DND-41 (cell line): ENCODE data around the gene DNAJC15.

Source experiments
- ATAC-seq: fragments of 200-7000 bp; cut with Tn5 transposase; 3 replicates; pipeline ENCODE4 v1.9.1; 2021; ENCODE audit warnings: low read depth; ENCODE audit not compliant: insufficient read depth
- DNase-seq: peaks from one replicate; pipeline ENCODE4 v3.0.0-alpha.2; 2020
- H2AFZ ChIP-seq: 2 replicates; pipeline ENCODE4 v1.6.0; 2012; ENCODE audit warnings: low read depth, low read length
- H3K27ac ChIP-seq: 2 replicates; pipeline ENCODE4 v1.5.1; 2012; ENCODE audit warnings: low read length, inconsistent platforms
- H3K27me3 ChIP-seq: fragments of 200-600 bp; sonication (generic); 2 replicates; pipeline ENCODE4 v1.6.0; 2012; ENCODE audit warnings: low read length, mild to moderate bottlenecking, inconsistent platforms; ENCODE audit not compliant: insufficient read depth, poor library complexity
- H3K36me3 ChIP-seq: 2 replicates; pipeline ENCODE4 v1.5.1; 2012; ENCODE audit warnings: low read length, inconsistent platforms; ENCODE audit not compliant: insufficient read depth
- H3K4me1 ChIP-seq: 2 replicates; pipeline ENCODE4 v1.5.1; 2012; ENCODE audit warnings: mild to moderate bottlenecking, low read length; ENCODE audit not compliant: insufficient read depth
- H3K4me2 ChIP-seq: 2 replicates; pipeline ENCODE4 v1.6.0; 2012; ENCODE audit warnings: mild to moderate bottlenecking, moderate library complexity, low read length, inconsistent platforms; ENCODE audit not compliant: insufficient read depth
- H3K4me3 ChIP-seq, 2 experiments: fragments of 200-600 bp in 1 of 2; shearing (Covaris generic) in 1 of 2; 2 replicates each; pipeline ENCODE4 v1.5.1; 2012 to 2016; ENCODE audit warnings: inconsistent platforms in 2 of 2, low read length in 2 of 2, mild to moderate bottlenecking in 2 of 2, low read depth in 1 of 2, moderate library complexity in 1 of 2
- H3K79me2 ChIP-seq: 2 replicates; pipeline ENCODE4 v1.6.0; 2012; ENCODE audit warnings: low read length, inconsistent platforms; ENCODE audit not compliant: insufficient read depth
- H3K9ac ChIP-seq: 2 replicates; pipeline ENCODE4 v1.6.0; 2012; ENCODE audit warnings: low read depth, mild to moderate bottlenecking, inconsistent platforms, low read length, moderate library complexity
- H3K9me3 ChIP-seq: 2 replicates; pipeline ENCODE4 v1.5.1; 2012; ENCODE audit warnings: low read length, moderate library complexity, mild to moderate bottlenecking, inconsistent platforms; ENCODE audit not compliant: insufficient read depth, severe bottlenecking
- H4K20me1 ChIP-seq: 2 replicates; pipeline ENCODE4 v1.6.0; 2012; ENCODE audit warnings: low read length; ENCODE audit not compliant: insufficient read depth
- CTCF ChIP-seq: IDR thresholded peaks from 2 replicates; pipeline ENCODE4 v1.5.1; 2012; ENCODE audit warnings: borderline replicate concordance, low read length, moderate library complexity, mild to moderate bottlenecking; ENCODE audit not compliant: poor library complexity, severe bottlenecking; ENCODE audit errors: extremely low read depth
- EZH2 ChIP-seq: IDR thresholded peaks from 3 replicates; pipeline ENCODE4 v1.6.1; 2012; ENCODE audit warnings: borderline replicate concordance, low read depth, mild to moderate bottlenecking, moderate library complexity, low read length, inconsistent platforms; ENCODE audit not compliant: severe bottlenecking

Gene DNAJC15

GRCh38 chr13:43081866-43082265 is 58.5 kb downstream of the DNAJC15 start:
- no peak for ATAC-seq
- H3K36me3 ChIP-seq, result no peaks in the 10 kb centered on the region
- no peaks in the 10 kb centered on the region for H3K9me3 ChIP-seq
- no peak for DNase-seq
- no peaks in the 10 kb centered on the region for H3K79me2 ChIP-seq
- no peaks in the 10 kb centered on the region for H4K20me1 ChIP-seq
- no peak overlapping the region for H3K4me2 ChIP-seq
- TF ChIP-seq EZH2 (no peak), CTCF (no peak)
- no peak overlapping the region for H3K4me3 ChIP-seq
- no peak overlapping the region for H3K27ac ChIP-seq
- no peaks in the 10 kb centered on the region for H3K27me3 ChIP-seq
- no peak overlapping the region for H2AFZ ChIP-seq
- H3K4me1 ChIP-seq, result no peaks in the 10 kb centered on the region
- no peak overlapping the region for H3K9ac ChIP-seq

GRCh38 chr13:43083750-43084149 is 60.4 kb downstream of the DNAJC15 start:
- H3K36me3 ChIP-seq, result no peaks in the 10 kb centered on the region
- H3K27me3 ChIP-seq, result no peaks in the 10 kb centered on the region
- no peak overlapping the region for H2AFZ ChIP-seq
- H3K9ac ChIP-seq, result no peak overlapping the region
- H3K4me2 ChIP-seq, result no peak overlapping the region
- H3K9me3 ChIP-seq, result no peaks in the 10 kb centered on the region
- no peak for ATAC-seq
- no peaks in the 10 kb centered on the region for H4K20me1 ChIP-seq
- TF ChIP-seq CTCF, result no peak
- no peak for TF ChIP-seq EZH2
- H3K4me1 ChIP-seq, result no peaks in the 10 kb centered on the region
- H3K79me2 ChIP-seq, result no peaks in the 10 kb centered on the region
- no peak overlapping the region for H3K4me3 ChIP-seq
- H3K27ac ChIP-seq, result no peak overlapping the region
- no peak for DNase-seq

GRCh38 chr13:43085545-43085944 is 62.2 kb downstream of the DNAJC15 start:
- no peak overlapping the region for H3K9ac ChIP-seq
- H2AFZ ChIP-seq, result no peak overlapping the region
- H3K27me3 ChIP-seq, result no peaks in the 10 kb centered on the region
- H4K20me1 ChIP-seq, result no peaks in the 10 kb centered on the region
- no peak for ATAC-seq
- no peak overlapping the region for H3K4me3 ChIP-seq
- H3K36me3 ChIP-seq, result no peaks in the 10 kb centered on the region
- DNase-seq, result no peak
- no peak overlapping the region for H3K27ac ChIP-seq
- no peaks in the 10 kb centered on the region for H3K4me1 ChIP-seq
- H3K4me2 ChIP-seq, result no peak overlapping the region
- TF ChIP-seq CTCF (peak; percentile 72), EZH2 (no peak)
- H3K79me2 ChIP-seq, result no peaks in the 10 kb centered on the region
- H3K9me3 ChIP-seq, result no peaks in the 10 kb centered on the region

- no peak overlapping the region for H3K9ac ChIP-seq
- no peak for ATAC-seq
Observed at GRCh38 chr13:43086181-43086580, 62.8 kb downstream of the DNAJC15 start.

More at GRCh38 chr13:43086181-43086580, 62.8 kb downstream of the DNAJC15 start:
- no peaks in the 10 kb centered on the region for H3K36me3 ChIP-seq
- H3K4me2 ChIP-seq, result no peak overlapping the region
- H3K4me1 ChIP-seq, result no peaks in the 10 kb centered on the region
- H3K79me2 ChIP-seq, result no peaks in the 10 kb centered on the region
- H4K20me1 ChIP-seq, result no peaks in the 10 kb centered on the region
- no peak overlapping the region for H3K4me3 ChIP-seq
- no peak overlapping the region for H2AFZ ChIP-seq
- TF ChIP-seq CTCF (no peak), EZH2 (no peak)
- H3K9me3 ChIP-seq, result no peaks in the 10 kb centered on the region
- DNase-seq, result no peak
- H3K27me3 ChIP-seq, result no peaks in the 10 kb centered on the region
- H3K27ac ChIP-seq, result no peak overlapping the region
